Psoas muscle (tissue), 8 donors: ENCODE data around the gene ELL. TPM values are rescaled to one million over a fixed set of nuclear protein-coding genes. Genes with fewer than 3 reads are reported as not detected.

Experiments used
- ATAC-seq, 4 donors: fragments of 200-7000 bp; cut with Tn5 transposase; one replicate each; pipeline ENCODE4 v1.9.1; 2020; ENCODE audit warnings: moderate library complexity in 3 of 4, mild to moderate bottlenecking in 2 of 4
- DNase-seq, 2 donors: peaks; one replicate each; pipeline ENCODE4 v3.0.0-alpha.2; 2020
- H3K27ac ChIP-seq: fragments of 200-600 bp; one replicate; pipeline ENCODE4 v1.8.0; 2022
- H3K27me3 ChIP-seq, 3 donors: fragments of 200-600 bp in 1 of 3; one replicate each; pipeline versions ENCODE4 v1.6.1 to v1.8.0; 2013 to 2022; ENCODE audit warnings: low read length in 2 of 3, mild to moderate bottlenecking in 2 of 3, moderate library complexity in 1 of 3; ENCODE audit not compliant: insufficient read depth in 3 of 3
- H3K36me3 ChIP-seq, 2 donors: fragments of 200-600 bp in 1 of 2; one replicate each; pipeline versions ENCODE4 v1.6.1 to v1.8.0; 2013 to 2022; ENCODE audit warnings: low read depth in 1 of 2, mild to moderate bottlenecking in 1 of 2, moderate library complexity in 1 of 2; ENCODE audit not compliant: insufficient read depth in 1 of 2
- H3K4me1 ChIP-seq: fragments of 200-600 bp; one replicate; pipeline ENCODE4 v1.8.0; 2022
- H3K4me3 ChIP-seq: fragments of 200-600 bp; one replicate; pipeline ENCODE4 v1.8.0; 2022; ENCODE audit warnings: mild to moderate bottlenecking
- H3K9me3 ChIP-seq: fragments of 200-600 bp; one replicate; pipeline ENCODE4 v1.8.0; 2022
- WGBS, 3 donors: extraction: QIAGEN DNeasy Blood & Tissue Kit; methylation state at CpG; one replicate each; pipeline versions ENCODE4 v1.1.6 to v1.1.7; 2013; 5-methylcytosine and 5-hydroxymethylcytosine counted together
- intact Hi-C, 2 donors: fragments of 100-400 bp; cut with DNase I; formaldehyde crosslinking; loops; one replicate each; pipeline versions ENCODE4 v1.11.0 to v1.14.2; 2022
- polyA plus RNA-seq, 3 donors: library from polyadenylated mRNA; stranded (reverse); fragments of 200-250 nt; gene quantifications; one replicate each; pipeline ENCODE4 v1.2.3, GENCODE V29; 2013
- total RNA-seq, 4 donors: library from RNA; stranded (reverse); fragmentation: NEBNext Ultra II Directional in 2 of 4; extraction: Animal tissue kit (Norgen Biotek cat#: 25700) in 2 of 4; gene quantifications; one replicate each; pipeline versions ENCODE4 v1.2.1 to v1.2.4, GENCODE V29; 2021 to 2023
- TF ChIP-seq, protein P1 (sequence below): fragments of 200-600 bp; IDR thresholded peaks from one replicate; pipeline ENCODE4 v1.8.0; 2022; ENCODE audit warnings: antibody characterized with exemption
- donor health status: healthy with polysubstance abuse.
- donor health status: DM: no; HTN: no; CAD: no; lungs with moderate emphysema.
- donor health status: Bipolar disorder and iron deficiency.
- donor health status: healthy.
- donor health status: DM: yes; HTN: yes; CAD: no.
- donor health status: DM: no; HTN: no; CAD: no.
- donor health status: DM: no; HTN: no; CAD: no.
- donor health status: DM: yes; HTN: yes; CAD: no.

The ELL gene
- total and polyA plus RNA-seq, 7 donors, result 7.5 to 40.2 (median 17.5) TPM

DNA sequence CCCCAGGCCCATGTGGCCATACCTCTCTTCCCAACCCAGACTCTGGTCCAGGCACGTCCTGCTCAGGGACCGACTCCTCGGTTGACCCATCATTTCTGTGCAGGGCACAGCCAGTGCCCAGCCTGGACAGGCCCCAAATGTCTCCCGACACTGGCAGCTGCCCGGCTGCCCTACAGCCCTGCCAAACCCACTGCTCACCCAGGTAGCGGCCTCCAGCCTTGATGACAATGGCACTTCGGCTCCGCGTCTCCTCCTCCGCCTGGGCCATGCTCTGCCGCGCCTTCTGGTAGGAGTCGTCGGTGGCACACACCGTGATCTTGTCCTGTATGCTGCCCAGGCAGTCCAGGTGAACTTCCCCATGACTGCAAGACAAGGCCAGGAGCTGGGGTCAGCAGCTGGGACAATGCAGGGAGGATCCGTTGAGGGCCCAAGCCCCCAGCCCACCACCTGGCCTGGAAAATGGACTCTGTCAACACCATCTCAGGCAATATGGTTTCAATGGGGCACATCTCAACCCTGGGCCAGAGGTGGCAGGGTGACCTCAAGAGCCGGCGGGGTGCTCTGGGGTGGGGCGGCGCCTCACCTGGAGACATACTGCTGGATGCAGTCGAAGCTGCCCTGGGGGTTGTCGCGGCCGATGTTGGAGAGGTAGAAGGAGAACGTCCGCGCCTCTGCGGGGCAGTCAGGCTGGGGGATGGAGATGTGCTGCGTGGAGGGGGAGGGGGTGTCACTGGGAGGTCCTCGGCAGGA is 56.5 kb downstream of the ELL start:
- ATAC-seq, result no peak
- H3K4me3 ChIP-seq, result no peak overlapping the region
- H3K9me3 ChIP-seq, result no peaks in the 10 kb centered on the region
- TF ChIP-seq, protein P1, sequence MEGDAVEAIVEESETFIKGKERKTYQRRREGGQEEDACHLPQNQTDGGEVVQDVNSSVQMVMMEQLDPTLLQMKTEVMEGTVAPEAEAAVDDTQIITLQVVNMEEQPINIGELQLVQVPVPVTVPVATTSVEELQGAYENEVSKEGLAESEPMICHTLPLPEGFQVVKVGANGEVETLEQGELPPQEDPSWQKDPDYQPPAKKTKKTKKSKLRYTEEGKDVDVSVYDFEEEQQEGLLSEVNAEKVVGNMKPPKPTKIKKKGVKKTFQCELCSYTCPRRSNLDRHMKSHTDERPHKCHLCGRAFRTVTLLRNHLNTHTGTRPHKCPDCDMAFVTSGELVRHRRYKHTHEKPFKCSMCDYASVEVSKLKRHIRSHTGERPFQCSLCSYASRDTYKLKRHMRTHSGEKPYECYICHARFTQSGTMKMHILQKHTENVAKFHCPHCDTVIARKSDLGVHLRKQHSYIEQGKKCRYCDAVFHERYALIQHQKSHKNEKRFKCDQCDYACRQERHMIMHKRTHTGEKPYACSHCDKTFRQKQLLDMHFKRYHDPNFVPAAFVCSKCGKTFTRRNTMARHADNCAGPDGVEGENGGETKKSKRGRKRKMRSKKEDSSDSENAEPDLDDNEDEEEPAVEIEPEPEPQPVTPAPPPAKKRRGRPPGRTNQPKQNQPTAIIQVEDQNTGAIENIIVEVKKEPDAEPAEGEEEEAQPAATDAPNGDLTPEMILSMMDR, result no peak
- DNase-seq, result no peak
- peaks cover 74% of the 10 kb centered on the region for H3K4me1 ChIP-seq
- peaks cover 0 to 22% of the 10 kb centered on the region in 2 donors for H3K36me3 ChIP-seq
- H3K27me3 ChIP-seq, result no peaks in the 10 kb centered on the region
- 66 to 76% (median 71%) methylated on average over 30 of the region's 30 CpGs for WGBS, 3 donors
- intact Hi-C loops, result loop anchor here in 1 of 2 donors (5.0 to 10.0 kb wide), 2 partner anchors 107 to 189 kb away; partner anchors contain the start of gene UBA52
- peak overlapping the region; percentile 88 for H3K27ac ChIP-seq

DNA sequence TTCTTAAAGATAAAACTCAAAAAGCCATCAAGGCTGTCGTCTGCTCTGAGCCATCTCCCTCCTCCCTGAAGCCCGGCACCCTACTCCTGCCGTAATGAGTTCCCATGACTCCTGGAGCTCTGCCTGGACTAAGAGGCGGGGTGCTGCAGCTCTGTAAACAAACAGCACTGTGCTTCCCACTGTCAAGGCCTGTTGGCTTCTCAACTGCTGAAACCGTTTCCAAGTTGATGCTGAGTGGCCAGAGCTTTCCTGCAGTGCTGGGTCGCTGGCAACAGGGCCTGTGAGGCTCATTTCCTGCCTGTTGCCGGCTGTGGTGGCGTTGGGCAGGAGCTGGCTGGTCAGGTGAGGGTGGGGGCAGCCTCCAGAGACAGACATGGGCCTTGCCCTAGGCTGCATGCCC is 57.2 kb downstream of the ELL start:
- DNase-seq (peak; percentile 77 to 87), ATAC-seq (peak in 3 of 4 donors; percentile 2 to 10 (median 8))
- H3K27me3 ChIP-seq, result no peaks in the 10 kb centered on the region
- intact Hi-C loops, result loop anchor here in 1 of 2 donors (5.0 to 10.0 kb wide), 2 partner anchors 108 to 190 kb away; partner anchors contain the start of gene UBA52
- H3K36me3 ChIP-seq, result peaks cover 0 to 24% of the 10 kb centered on the region in 2 donors
- H3K4me1 ChIP-seq, result peaks cover 74% of the 10 kb centered on the region
- TF ChIP-seq, protein P1, result no peak
- peak overlapping the region; percentile 88 for H3K27ac ChIP-seq
- 3 to 4% (median 3%) methylated on average over 8 of the region's 8 CpGs for whole genome bisulfite sequencing, 3 donors
- no peak overlapping the region for H3K4me3 ChIP-seq
- H3K9me3 ChIP-seq, result no peaks in the 10 kb centered on the region

DNA sequence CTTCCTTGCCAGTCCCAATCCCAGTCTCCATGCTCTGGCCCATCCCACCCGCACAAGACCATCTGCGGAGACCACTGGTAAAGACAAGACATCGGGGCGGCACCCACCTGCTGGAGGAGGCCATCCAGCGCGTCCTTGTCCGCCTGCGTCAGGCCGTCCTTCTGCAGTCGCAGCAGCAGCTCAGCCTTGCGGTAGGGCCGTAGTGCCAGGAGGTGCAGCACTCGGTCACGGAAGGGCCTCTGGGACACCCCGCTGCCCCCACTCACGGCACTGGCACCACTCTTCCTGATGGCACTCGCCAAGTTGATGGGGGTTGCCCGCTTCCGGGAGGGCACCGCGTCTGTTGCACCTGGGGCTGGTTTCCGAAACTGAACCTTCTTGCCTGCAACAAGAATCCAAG is 60.4 kb downstream of the ELL start:
- DNase-seq, result no peak
- H3K36me3 ChIP-seq, result peaks cover 0 to 30% of the 10 kb centered on the region in 2 donors
- 73 to 88% (median 74%) methylated on average over 22 of the region's 22 CpGs for WGBS, 3 donors

DNA sequence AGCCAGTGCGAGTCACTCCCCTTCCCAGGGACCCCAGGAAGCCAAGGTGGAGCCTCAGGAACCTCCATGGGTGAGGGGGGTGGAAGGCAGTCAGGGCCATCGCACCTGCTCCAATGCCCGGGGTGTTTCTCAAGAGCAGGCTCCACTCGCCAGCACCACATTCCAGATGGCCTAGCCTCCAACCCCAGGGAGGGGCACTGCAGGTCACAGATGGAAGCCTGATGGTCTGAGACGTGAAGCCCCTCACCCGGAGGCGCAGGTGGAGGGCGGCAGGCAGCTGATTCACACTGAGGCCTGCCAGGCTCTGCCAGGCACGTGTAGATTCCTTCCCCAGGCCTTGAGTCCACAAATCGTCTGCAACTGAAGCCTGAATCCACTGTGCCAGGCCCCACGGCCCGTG is 61.0 kb downstream of the ELL start:
- ATAC-seq, result peak; percentile 39 to 59 (median 56)
- H3K4me1 ChIP-seq, result peaks cover 66% of the 10 kb centered on the region
- intact Hi-C loops, result loop anchor here in 1 of 2 donors (10.0 kb wide), 1 partner anchor 194 kb away; no protein-coding TSS in a partner anchor

More for the DNA sequence above, 60.4 kb downstream of the ELL start:
- TF ChIP-seq, protein P1, result no peak
- intact Hi-C loops, result loop anchor here in 1 of 2 donors (10.0 kb wide), 1 partner anchor 193 kb away; no protein-coding TSS in a partner anchor
- peaks cover 69% of the 10 kb centered on the region for H3K4me1 ChIP-seq
- peak overlapping the region; percentile 88 for H3K27ac ChIP-seq
- no peak for ATAC-seq
- no peaks in the 10 kb centered on the region for H3K9me3 ChIP-seq
- no peak overlapping the region for H3K4me3 ChIP-seq
- H3K27me3 ChIP-seq, result no peaks in the 10 kb centered on the region

More for the DNA sequence above, 61.0 kb downstream of the ELL start:
- Histone ChIP-seq H3K27ac (peak overlapping the region; percentile 88), H3K36me3 (peaks cover 5 to 36% of the 10 kb centered on the region in 2 donors), H3K27me3 (no peaks in the 10 kb centered on the region), H3K9me3 (no peaks in the 10 kb centered on the region), H3K4me3 (no peak overlapping the region)
- WGBS, 3 donors, result 33 to 43% (median 37%) methylated on average over 12 of the region's 12 CpGs
- DNase-seq, result no peak
- TF ChIP-seq, protein P1, result no peak
